HUDEP-2 (cell line): ENCODE measurements around the gene GMDS.

ENCODE experiments used
- DNase-seq, 76 experiments: peaks; one replicate each; lab custom pipeline; 2025; ENCODE audit not compliant: unreplicated experiment in 76 of 76; lab: John Stamatoyannopoulos, UW

Gene GMDS

GRCh38 chr6:2108700-2109306, 136.6 kb downstream of the GMDS start:
- no peak for DNase-seq

DNA sequence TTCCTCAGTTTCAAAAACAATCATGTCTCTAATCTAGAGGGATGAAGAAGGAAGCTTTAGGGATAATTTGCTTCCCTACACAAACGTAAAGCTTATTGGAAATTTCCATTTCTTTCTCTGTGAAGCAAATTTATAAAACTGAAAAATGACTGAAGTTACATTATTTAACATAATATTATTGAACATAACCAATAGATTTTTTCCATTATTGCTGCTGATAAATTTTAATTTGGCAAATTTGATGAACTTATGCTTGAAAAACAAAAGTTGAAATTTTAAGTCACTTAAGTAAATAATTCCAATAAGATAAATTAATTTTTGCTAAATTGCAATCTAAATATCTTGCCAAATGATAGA, 140.9 kb downstream of the GMDS start:
- no peak for DNase-seq

DNA sequence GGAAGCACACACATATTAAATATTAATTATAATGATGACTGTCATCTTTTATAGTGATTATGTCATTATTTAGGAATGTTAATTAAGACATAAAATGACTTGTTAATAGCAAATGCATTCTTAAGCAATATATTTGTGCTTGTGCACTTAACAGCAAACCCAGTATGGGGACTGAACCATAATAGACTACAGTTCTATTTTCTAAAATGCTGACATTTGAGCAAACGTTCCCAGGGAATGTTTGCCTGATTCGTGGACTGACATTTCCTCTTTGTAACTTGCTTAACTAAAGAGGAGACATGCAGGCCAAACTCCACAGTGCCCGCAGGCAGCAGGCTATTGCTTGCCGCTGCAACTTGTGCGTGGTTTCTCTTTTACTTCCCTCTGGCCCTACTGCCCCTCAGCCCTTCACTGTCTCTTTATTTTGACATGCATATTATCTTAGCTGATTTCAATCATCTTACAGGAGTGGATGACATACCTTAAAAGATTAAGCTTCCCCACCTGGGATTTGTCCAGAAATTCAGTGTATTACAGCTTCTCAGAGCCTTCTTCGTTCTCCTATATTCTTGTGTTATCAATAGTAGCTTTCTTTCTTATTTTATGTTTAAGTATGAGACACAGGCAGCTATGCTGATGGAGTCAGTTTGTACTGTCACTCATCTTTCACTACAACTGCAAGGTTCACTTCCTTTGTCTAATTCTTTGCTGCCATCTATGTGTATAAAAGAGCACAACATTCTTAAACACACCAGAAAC, 141.5 kb downstream of the GMDS start:
- DNase-seq: peak in 30 of 76 experiments; percentile 18 to 62 (median 42)

- DNase-seq: no peak
These were observed 142.4 kb downstream of the GMDS start for GRCh38 chr6:2102966-2103365.

DNA sequence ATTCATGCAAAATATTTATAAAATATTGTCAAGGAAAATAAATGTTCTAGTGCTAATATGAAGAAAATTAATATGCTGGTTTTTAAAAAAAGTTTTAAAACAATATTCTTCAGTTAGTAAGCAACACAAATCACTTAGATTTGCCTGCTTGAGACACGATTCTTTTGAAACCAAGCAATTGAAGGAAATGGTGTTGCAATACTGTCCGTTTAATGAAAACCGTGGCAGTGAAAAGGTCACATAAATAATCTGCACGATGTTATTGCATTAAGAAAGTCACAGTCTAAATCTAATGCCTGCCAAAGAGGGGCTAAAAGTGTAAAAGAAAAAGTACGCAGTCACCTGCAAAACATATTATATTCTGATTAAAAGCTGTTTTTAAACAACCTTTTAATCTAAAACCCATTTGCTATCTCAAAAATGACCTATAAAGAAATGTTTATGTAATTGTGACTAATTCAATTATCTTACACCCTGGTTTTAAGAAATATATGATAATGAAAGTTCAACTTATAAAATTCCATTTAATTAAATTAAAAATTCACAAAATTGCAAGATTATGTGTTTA, 143.0 kb downstream of the GMDS start:
- DNase-seq: no peak

DNA sequence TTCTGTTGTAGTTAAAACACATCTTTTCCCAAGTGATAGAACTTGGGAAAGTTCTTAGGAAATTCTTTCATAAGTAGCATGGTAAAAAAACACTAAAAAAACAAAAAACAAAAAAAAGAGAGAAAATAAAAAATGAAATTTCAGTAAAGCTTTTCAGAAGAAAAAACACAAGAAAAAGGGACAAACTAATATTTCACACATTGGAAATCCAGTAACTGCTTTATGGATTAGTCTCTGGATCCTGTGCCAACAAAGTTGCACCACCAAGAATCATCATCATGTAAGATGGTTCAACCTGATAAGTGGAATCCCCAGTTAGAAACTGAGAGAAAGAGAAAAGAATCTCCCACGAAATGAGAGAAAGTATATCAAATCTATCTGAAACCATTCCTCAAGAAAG, 144.2 kb downstream of the GMDS start:
- peak in 1 of 76 experiments; percentile 11 for DNase-seq

- no peak for DNase-seq
These were observed 145.5 kb downstream of the GMDS start for GRCh38 chr6:2099870-2100269.

DNA sequence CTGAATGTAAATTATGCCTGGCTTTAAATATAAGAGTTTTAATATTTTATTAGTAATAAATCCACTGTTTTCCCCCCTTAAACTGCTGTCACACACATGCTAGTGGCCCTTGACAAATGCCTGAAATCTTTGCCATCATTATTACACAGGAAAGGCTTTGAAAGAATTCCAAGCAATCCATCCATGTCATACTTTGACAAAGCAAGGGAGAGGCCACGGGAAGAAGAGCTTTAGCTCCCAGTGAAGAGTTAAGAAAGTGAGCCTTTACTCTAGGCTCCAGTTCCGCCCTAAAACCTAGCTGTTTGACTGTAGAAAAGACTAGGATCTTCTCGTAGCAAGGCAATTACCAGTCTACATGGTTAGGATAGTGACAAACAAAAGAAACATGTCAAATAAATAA, 147.9 kb downstream of the GMDS start:
- no peak for DNase-seq

GRCh38 chr6:2094642-2095041, 150.8 kb downstream of the GMDS start:
- DNase-seq: no peak

DNA sequence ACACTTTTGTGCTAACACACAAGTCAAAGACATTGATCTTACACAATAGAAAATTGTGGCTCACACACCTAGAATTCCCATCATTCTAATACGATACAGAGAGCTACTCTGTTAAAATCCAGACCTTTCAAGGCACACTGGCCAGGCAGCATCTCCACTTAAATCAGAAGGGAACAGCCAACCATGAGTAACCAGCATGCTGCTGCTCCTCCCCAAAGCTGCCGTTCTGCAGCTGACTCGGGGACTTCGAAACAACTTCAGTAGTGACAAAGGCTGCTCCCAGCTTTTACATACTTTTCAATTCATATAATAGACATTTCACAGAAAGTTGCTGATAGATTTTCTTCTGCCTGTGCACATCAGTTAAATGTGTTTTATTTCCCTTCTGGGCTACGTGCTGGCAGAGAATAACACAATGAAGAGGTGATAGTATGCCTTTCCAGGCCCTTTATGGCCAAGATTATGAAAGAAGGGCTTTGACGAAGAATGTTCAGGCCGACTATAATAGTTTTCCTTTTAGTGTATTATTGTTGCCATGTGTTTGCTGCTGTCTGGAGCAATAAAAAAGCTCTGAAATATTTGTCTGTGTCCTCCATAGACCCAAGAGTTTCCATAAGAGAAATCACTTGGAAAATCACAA, 159.0 kb downstream of the GMDS start:
- DNase-seq: no peak

- no peak for DNase-seq
These were observed 159.7 kb downstream of the GMDS start for GRCh38 chr6:2085657-2086056.

DNA sequence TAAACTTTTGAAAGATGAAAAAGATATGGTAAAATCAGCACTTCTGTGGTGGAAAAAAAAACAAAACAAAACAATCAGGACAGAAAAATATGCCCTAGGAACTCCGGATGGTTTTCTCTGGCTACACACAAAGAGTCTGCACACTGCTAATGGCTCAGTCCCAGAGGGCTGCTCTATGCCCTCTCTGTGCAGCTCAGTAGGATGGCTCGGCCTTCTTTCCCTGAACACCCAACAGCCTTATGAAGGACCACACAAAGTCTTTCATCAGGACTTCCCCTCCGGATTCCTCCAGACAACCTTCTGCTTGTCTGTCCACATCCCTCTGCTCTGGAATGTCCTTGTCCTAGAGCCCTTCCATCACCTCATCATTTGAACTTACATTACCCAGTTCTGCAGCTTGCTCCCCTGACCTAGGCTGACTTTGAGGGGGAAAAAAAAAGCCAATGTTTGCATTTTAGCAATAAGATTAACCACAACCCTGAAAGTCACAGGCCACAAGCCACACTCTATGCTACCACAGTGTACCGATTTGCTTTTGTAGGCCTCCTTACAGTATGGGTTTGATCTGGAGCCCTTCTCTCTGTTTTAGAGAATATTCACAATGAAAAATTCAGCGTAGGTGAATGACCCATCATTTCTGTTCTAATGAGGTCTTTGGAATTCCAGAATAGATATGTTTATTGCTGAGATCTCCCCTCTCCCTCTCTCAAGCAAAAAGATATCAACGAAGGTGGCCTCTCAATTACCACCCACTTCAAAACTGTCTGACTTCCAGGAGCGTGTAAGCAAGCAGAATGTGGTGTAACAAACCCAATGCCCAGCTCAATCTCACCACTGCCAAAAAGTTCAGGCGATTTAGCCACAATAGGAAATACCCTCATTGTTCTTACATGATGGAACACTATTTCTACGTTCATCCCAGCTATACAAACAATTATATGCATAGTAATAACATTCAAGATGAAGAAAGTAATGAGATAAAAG, 164.0 kb downstream of the GMDS start:
- DNase-seq: no peak

DNA sequence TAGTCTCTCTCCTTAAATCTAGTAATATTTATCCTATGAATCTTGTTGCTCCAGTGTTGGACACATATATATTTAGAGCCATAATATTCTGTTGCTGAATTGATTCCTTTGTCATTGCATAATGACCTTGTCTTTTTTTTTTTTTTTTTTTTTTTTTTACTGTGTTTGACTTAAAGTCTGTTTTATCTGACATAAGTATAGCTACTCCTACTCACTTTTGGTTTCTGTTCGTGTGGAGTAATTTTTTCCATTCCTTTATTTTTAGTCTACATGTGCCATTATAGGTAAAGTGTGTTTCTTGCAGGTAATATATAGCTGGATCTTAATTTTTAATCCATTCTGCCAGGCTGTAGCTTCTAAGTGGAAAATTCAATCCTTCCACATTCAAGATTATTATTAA, 166.5 kb downstream of the GMDS start:
- DNase-seq: peak in 7 of 76 experiments; percentile 14 to 44 (median 33)

- DNase-seq: no peak
These were observed 167.6 kb downstream of the GMDS start for GRCh38 chr6:2077826-2078225.

DNA sequence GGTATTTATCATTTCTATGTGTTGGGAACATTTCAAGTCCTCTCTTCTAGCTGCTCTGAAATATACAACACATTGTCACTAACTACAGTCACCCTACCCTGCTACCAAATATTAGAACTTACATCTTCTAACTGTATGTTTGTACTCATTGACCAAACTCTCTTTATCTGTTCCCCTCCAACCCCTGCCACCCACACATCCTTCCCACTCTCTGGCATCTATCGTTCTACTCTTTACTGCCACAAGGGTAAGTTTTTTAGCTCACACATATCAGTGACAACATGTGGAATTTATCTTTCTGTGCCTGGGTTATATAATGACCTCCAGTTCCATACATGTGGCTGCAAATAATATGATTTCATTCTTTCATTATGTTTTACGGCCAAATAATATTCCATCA, 171.9 kb downstream of the GMDS start:
- DNase-seq: peak in 27 of 76 experiments; percentile 7 to 72 (median 39)

DNA sequence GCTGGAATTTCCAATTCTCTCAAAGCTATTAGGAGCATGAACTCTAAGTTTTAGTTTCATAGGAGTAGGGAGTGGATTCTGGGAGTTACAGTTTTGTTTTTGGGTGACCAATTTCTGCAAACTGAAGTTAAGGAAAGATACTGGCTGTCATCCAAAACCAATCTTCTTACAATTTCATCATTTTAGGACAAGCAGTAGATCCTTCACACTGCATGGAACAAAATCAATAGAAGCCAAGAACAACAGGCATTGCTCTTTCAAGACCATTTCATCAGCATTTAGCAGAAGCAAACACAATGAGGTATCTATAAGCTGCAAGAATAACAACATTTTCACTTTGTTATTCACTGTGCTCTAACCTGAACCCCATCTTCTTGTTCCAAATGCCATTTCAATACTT, 173.0 kb downstream of the GMDS start:
- peak in 2 of 76 experiments; percentile 10 to 34 for DNase-seq

GRCh38 chr6:2063547-2063946, 181.9 kb downstream of the GMDS start:
- no peak for DNase-seq

DNA sequence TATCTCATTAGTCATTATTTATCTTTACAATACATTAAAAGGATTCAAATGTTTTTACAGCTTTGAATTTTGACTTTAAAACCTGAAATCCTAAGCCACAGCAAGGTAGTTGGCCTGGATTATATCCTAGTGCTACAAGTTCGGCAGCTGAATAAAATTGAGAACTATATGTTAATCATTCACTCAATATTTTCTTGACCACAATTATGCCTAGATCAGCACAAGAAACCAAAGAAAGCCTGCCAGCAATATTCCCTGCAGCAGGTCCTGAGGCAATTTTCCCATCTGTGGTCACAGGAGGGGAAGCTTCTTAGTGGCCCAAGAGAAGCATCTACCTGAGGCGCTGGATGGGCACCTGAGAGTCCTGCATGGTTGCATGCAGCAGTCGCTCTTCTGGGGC, 183.5 kb downstream of the GMDS start:
- no peak for DNase-seq

- DNase-seq: no peak
These were observed 189.5 kb downstream of the GMDS start for GRCh38 chr6:2055911-2056310.

DNA sequence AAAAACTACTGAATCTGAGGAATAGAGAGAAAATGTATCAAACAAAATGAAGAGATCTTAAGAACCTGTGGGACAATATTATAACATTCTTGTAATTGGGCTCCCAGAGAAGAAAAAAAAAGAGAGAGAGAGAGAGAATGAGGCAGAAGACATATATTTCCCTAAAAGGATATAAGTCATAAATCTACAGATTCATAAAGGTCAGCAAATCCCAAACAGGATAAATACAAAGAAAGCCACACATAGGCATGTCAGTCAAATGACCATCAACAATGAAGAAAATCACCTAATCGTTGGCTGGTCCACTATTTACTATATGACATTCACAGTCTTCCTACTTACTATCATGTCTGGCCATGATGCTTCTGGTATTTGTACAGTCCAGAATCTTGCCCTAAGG, 190.3 kb downstream of the GMDS start:
- no peak for DNase-seq
